ENCODE data around the gene DPYSL5. TPM values are rescaled to one million over a fixed set of nuclear protein-coding genes. Genes with fewer than 3 reads are reported as not detected.

The DPYSL5 gene
- total and polyA plus RNA-seq, 9 of the 15 experiments (the other 6 are each of a cell fraction or from before 2014, with no cell fraction given): 0.06 TPM; not detected in 8

DNA sequence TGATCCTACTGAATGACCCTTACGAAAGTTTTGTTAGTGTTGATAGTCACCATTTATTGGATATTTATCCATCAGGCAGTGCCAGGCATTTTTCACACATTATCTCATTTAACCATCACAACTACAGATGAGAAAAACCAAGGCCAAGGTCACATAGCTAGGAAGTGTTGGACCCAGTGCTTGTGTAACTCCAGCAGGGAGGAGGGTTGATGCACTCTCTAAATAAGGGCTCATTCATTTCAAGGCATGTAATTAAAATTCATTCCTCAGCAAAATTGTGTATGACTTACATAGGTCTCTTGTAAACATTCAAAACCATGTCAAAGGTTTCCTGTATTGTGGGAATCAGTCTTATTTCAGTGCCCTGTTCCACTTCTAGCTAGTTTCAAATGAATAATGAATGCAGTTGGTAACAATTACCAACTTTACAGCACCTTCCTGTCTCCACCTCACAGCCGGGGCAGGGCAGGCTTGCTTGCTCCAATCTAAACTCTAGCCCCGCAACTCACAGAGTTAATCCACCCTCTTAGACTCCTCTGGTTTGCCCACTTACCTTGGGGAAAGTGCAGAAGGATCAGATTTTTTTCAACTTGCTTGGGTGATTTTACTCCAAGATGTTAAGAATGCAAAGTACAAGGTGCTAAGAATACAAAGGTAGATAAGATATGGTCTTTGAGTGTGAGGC lies 116.7 kb downstream of the DPYSL5 start:
- H2AFZ ChIP-seq (ENCODE audit: low read depth, low read length): no peak overlapping the region
- H3K9ac ChIP-seq (ENCODE audit: insufficient read depth in 1 of 2, low read depth in 2 of 2, low read length in 2 of 2): no peak overlapping the region
- H3K36me3 ChIP-seq (ENCODE audit: control insufficient read depth, insufficient read depth, low read length): no peaks in the 10 kb centered on the region
- H3K4me3 ChIP-seq: no peak overlapping the region
- H3K4me2 ChIP-seq (ENCODE audit: insufficient read depth, low read length): no peak overlapping the region
- H3K9me3 ChIP-seq (replicated peaks; ENCODE audit: control insufficient read depth, insufficient read depth, low read depth, low read length): no peaks in the 10 kb centered on the region
- ChIA-PET POLR2A (interaction anchor here (0.6 to 1.1 kb wide), 3 partner anchors 22 to 75 kb away, joined by 3 to 4 read pairs (median 3); partner anchors contain the start of gene TMEM214), CTCF (ENCODE audit: low intra/inter-chr PET ratio) (interaction anchor here (5.2 kb wide), 1 partner anchor 53 kb away, joined by 65 read pairs; no protein-coding TSS in a partner anchor)
- H3K27ac ChIP-seq (ENCODE audit: extremely low read depth, low read depth, low read length): no peak overlapping the region
- H3K9me1 ChIP-seq (ENCODE audit: control insufficient read depth, insufficient read depth, low read length): no peaks in the 10 kb centered on the region
- FAIRE-seq (no peak), ATAC-seq (no peak), DNase-seq (ENCODE audit: extremely low read depth in 1 of 4, low spot score in 3 of 4) (no peak)
- H4K20me1 ChIP-seq (replicated peaks; ENCODE audit: control insufficient read depth, insufficient read depth, low read length): no peaks in the 10 kb centered on the region
- WGBS (ENCODE audit: insufficient coverage, low coverage, missing lambda C conversion rate): 52% methylated on average over 3 of the region's 3 CpGs
- H3K4me1 ChIP-seq (replicated peaks in 1 of 2; ENCODE audit: control insufficient read depth in 2 of 2, insufficient read depth in 2 of 2, low read length in 2 of 2): peaks cover 5 to 6% of the 10 kb centered on the region in 2 experiments; a peak in 3 of 5 replicates
- H3K27me3 ChIP-seq (ENCODE audit: control insufficient read depth in 2 of 2, insufficient read depth in 2 of 2, low read length in 2 of 2): peaks cover 5 to 16% of the 10 kb centered on the region in 2 experiments; a peak in 1 of 5 replicates
- H3K79me2 ChIP-seq (ENCODE audit: control insufficient read depth, insufficient read depth, low read length): no peaks in the 10 kb centered on the region
- in situ Hi-C loops (cut with MboI): loop anchor here (5.0 kb wide), 2 partner anchors 48 to 123 kb away; partner anchors contain the start of gene KHK
- no TSS peak for BruUV-seq (replicated peaks)
- TF ChIP-seq YBX1 (IDR thresholded peaks at IDR 0.05) (no peak), SP1 (CRISPR knock-in tag; IDR thresholded peaks at IDR 0.05) (no peak), MAFG (tag; conservative IDR thresholded peaks at IDR 0.05) (0 out of 2 replicates have a peak, but pooled peaks have one; percentile 33), C11orf30 (IDR thresholded peaks at IDR 0.05; ENCODE audit: low read depth) (peak; percentile 67), ESRRA (IDR thresholded peaks at IDR 0.05; ENCODE audit: borderline replicate concordance, low read depth) (peak; percentile 20; the same call in 1 of the 2 replicates), TFAP4 (CRISPR knock-in tag; IDR thresholded peaks at IDR 0.05; ENCODE audit: borderline replicate concordance) (no peak), ZNF316 (IDR thresholded peaks at IDR 0.05) (peak; percentile 70)
- intact Hi-C loops (cut with micrococcal nuclease): loop anchor here (5.0 to 10.0 kb wide), 2 partner anchors 228 to 330 kb away; no protein-coding TSS in a partner anchor

Measured in K562 (cell line).